HG03571 (cell line): ENCODE results near the gene DNAH10.
A peak's percentile ranks its signal among the peaks of the same experiment; 100 is the strongest.

Experiments used
- ATAC-seq: cut with Tn5 transposase; IDR thresholded peaks from one replicate; pipeline ENCODE4 v1.9.1; 2021; ENCODE audit not compliant: unreplicated experiment

DNAH10 gene

GRCh38 chr12:123960856-123961255 lies 198.8 kb downstream of the DNAH10 start:
- ATAC-seq = no peak

- no peak for ATAC-seq
Observed at GRCh38 chr12:123961585-123962345, 199.7 kb downstream of the DNAH10 start.

- ATAC-seq = no peak
Observed at GRCh38 chr12:123962513-123962912, 200.4 kb downstream of the DNAH10 start.

DNA sequence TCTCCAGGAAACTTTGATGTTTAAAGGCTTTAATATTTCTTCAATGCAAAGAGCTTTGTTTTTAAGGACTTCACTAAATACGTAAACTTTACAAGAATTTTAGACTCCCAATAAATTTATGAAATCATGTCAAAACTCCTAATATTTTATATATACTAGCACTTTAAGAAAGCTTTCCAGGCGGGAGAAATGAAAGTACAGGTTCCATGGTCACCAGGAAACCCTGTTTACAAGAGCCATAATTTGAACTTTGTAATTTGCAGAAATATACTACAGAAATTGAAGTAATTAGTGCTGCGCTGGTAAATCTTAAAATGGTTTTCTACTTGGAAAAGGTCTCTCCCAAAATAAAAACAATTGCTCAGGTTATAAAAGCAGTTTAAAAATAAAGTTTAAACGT lies 201.7 kb downstream of the DNAH10 start:
- ATAC-seq = no peak

- ATAC-seq = no peak
Observed at GRCh38 chr12:123965382-123965781, 203.3 kb downstream of the DNAH10 start.

DNA sequence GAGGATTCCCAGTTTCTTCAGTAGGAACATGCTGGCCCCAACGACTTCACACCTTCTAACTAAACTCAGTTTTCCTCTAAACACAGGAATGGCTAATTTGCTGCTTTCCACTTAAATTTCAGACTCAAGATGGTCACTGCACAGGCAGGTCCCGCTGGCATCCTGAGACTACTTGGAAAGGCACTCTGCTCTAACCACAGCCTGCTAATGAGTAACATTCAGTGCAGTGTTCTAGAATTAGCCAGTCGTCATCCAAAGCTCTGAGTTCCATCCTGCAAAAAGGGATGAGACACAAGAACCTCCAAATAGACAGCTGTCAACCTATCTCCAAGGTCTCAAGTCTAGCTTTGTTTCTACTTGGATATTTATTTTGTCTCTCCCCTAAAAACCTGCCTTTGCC lies 204.5 kb downstream of the DNAH10 start:
- ATAC-seq = no peak

- ATAC-seq = no peak
Observed at GRCh38 chr12:123967121-123967586, 205.1 kb downstream of the DNAH10 start.

DNA sequence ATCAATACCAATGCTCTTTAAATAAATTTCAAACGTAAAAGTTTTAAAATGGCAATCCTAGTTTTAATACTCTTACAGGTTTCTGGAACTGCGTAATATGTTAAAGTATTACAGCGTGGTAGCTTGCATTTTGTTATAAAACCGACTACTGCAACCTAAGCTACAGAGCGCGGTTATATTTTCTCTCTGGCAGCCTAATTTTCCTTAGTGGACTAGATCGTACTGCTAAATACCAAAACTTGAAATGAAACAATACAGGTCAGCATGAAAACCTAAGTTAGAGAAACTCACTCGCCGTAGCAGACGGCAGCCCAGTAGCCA lies 209.3 kb downstream of the DNAH10 start:
- ATAC-seq = no peak

- peak; percentile 10 for ATAC-seq
Observed at GRCh38 chr12:123971770-123972456, 209.8 kb downstream of the DNAH10 start.

DNA sequence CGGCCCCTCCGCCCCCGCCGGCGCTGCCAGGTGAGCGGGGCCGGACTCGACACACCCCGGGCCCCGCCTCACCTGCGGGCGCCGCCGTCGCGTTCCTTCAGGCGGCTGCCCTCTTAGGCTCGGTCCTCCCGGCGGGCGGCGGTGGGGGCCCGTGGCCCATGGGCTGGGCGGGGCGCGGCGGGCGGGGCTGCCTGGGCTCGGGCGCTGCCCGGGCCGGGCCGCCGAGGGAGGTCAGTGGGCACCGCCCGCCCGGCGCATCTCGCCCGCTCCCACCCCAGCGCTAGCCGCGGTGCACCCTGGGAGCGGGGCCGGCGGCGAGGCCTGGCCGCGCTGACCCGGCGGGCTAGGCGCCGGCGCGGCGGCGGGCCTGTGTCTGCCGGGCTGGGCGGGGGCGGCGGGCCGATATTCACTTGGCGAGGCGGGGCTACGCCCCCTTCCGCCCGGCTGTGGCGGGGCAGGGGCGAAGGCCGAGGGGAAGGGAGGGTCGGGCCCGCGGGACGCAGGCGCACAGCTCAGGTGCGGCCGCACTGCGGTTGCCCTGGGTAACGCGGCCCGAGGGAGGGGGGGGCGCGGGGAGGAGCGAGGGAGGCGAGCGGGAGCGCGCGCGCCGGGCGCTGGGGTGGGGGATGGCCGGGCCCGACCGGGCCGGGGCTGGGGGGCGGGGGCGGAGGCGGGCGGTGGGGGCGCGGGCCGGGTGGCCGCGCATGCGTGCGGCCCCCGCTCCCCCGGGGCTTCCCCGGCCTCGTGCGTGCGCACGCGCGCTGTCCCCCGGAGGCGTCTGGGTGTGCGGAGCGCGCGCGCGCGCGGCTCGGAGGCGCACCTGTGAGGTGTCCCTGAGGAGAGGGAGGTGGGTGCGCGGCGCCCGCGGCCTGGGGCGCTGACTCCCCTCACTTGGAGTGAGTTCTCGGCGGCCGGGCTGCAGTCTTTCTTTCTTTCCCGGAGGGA lies 210.6 kb downstream of the DNAH10 start, which contains the start of the genes CCDC92 and ZNF664:
CCDC92 (minus strand) TSS at position 375 of the 945 bp plus-strand sequence. CDS start 28,526 bp downstream, outside the sequence.
ZNF664 (plus strand) TSS at position 759 of the 945 bp plus-strand sequence. CDS start 38,930 bp downstream, outside the sequence.
- peak; percentile 82 for ATAC-seq

GRCh38 chr12:123973552-123974341 lies 211.6 kb downstream of the DNAH10 start:
- ATAC-seq = peak; percentile 19

DNA sequence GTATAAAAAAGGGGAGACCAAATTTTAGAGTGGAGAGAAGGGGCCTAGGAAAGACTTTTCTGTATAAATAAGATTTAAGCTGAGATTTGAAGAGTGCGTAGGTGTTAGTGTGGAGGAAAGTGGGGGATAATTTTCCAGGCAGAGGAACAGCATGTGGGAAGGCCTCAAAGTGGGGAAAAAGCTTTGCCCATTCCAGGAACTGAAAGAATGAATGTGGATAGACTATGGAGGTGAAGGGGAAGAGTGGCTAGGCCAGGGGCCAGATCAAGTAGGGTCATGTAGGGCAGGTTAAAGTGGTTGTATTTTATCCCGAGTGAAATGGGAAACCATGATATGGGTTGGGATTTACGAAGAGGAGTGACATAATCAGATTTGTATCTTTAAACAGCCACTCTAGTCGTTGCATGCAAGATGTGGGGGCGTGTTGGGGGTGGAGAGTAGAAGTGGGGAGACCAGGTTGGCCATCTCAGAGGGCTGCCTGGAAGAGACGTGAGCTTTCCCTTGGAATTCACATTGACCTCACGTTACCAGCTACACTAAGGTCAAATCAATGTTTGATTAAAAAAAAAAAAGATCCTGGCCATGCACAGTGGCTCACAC lies 214.2 kb downstream of the DNAH10 start:
- no peak for ATAC-seq

- no peak for ATAC-seq
Observed at GRCh38 chr12:123979566-123979965, 217.5 kb downstream of the DNAH10 start.

DNA sequence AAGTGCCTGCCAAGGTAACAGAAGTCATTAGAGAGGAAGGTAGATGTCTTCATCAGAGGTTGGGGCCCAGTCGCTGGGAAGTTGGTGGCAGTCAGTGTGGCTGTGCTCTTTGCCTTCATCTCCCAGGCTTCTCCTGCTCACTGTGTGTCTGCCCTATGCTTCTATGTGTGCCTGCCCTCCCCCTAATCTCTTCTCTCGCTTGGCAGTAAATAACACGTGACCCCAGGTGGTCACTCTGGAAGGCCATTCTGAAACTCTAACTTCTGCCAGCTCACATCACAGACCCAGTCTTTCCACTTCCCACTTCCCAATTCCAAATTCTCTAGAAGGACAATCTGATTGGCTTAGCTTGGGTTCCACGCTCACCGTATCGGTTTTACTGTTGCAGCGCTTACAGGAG lies 220.2 kb downstream of the DNAH10 start:
- no peak for ATAC-seq

- ATAC-seq = no peak
Observed at GRCh38 chr12:123983822-123984485, 221.9 kb downstream of the DNAH10 start.

DNA sequence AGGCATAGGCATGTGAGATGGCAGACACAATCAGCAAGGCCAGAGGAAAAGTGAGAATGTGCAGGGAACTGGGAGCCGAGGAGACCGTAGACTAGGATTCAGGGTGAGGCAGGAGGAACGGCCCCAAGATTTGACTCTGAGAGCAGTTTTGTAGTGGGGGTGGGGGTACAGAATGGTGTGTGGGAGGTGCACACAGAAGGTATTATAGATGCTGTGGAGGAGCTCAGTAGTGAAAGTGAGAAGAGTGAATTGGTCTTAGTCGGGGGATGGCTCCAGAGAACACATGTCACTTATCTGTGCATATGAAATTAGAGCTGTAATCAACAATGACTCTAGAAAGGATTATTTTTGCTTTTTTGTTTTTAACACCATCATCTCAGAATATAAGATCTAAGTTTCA lies 222.8 kb downstream of the DNAH10 start:
- no peak for ATAC-seq
